ENCODE results near the gene MYOM1.

The MYOM1 gene

DNA sequence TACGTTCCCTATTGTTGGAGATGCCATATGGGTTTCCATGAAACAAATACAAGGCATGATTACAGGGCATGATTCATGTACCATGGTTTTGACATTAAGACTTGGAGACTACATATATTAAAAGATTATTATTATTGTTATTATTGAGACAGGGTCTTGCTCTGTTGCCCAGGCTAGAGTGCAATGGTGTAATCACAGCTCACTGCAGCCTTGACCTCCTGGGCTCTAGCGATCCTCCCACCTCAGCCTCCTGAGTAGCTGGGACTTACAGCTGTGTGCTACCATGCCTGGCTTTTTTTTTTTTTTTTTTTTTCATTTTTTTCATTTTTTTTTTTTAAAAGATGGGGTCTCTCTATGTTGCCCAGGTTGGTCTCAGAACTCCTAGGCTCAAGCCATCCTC is 69.1 kb downstream of the MYOM1 start:
- in situ Hi-C loops (cut with MboI; ENCODE audit: low sequenced_read_pairs, unreplicated experiment) = no loop called here
- no peak for DNase-seq (ENCODE audit: low spot score)
- TF ChIP-seq, protein P1, sequence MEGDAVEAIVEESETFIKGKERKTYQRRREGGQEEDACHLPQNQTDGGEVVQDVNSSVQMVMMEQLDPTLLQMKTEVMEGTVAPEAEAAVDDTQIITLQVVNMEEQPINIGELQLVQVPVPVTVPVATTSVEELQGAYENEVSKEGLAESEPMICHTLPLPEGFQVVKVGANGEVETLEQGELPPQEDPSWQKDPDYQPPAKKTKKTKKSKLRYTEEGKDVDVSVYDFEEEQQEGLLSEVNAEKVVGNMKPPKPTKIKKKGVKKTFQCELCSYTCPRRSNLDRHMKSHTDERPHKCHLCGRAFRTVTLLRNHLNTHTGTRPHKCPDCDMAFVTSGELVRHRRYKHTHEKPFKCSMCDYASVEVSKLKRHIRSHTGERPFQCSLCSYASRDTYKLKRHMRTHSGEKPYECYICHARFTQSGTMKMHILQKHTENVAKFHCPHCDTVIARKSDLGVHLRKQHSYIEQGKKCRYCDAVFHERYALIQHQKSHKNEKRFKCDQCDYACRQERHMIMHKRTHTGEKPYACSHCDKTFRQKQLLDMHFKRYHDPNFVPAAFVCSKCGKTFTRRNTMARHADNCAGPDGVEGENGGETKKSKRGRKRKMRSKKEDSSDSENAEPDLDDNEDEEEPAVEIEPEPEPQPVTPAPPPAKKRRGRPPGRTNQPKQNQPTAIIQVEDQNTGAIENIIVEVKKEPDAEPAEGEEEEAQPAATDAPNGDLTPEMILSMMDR (IDR thresholded peaks at IDR 0.05; ENCODE audit: borderline replicate concordance, control extremely low read depth, extremely low read depth, insufficient read depth, missing control alignments) = no peak

DNA sequence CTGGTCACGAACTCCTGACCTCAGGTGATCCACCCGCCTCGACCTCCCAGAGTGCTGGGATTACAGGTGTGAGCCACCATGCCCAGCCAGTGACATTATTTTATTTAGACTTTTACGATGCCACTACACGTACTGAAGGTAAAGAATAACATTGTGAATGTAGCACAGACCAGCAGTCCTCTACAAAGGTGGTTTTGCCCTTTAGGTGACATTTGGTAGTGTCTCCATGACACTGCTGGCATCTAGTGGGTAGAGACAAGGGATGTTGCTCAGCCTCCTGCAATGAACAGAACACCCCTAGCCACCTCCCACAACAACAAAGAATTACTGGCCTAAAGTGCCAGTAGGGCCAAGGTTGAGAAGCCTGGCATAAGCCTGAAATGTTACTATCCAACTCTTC is 69.5 kb downstream of the MYOM1 start:
- TF ChIP-seq, protein P1 (IDR thresholded peaks at IDR 0.05; ENCODE audit: borderline replicate concordance, control extremely low read depth, extremely low read depth, insufficient read depth, missing control alignments) = no peak
- DNase-seq (ENCODE audit: low spot score) = no peak
- in situ Hi-C loops (cut with MboI; ENCODE audit: low sequenced_read_pairs, unreplicated experiment) = no loop called here

DNA sequence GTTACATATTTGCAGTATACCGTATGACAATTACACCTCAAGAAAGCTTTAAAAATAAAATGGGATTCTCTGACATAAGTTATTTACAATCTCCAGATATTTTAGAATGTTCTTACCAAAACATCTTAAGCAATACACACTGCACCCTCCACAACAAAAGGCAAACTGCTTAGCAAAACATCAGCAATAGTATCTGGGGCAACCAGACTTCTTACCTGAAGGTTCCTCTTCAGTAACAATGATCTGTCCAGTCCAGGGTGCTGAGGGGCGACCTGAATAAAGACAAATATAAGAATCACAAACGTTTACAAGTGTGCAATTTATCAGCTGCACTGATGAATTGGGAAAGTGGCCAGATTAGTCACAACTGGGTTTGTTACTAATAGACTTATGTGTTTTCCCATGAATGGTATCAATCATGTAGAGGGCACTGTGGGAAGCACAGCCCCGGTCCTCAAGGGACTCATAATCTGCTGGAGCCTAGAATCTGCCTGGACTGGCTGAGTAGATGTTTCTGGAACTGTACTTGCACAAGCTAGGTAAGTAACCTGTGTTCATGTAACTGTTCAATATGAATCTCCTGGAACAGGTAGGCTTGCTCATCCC is 70.7 kb downstream of the MYOM1 start:
- TF ChIP-seq, protein P1 (IDR thresholded peaks at IDR 0.05; ENCODE audit: borderline replicate concordance, control extremely low read depth, extremely low read depth, insufficient read depth, missing control alignments) = no peak
- in situ Hi-C loops (cut with MboI; ENCODE audit: low sequenced_read_pairs, unreplicated experiment) = no loop called here
- no peak for DNase-seq (ENCODE audit: low spot score)

DNA sequence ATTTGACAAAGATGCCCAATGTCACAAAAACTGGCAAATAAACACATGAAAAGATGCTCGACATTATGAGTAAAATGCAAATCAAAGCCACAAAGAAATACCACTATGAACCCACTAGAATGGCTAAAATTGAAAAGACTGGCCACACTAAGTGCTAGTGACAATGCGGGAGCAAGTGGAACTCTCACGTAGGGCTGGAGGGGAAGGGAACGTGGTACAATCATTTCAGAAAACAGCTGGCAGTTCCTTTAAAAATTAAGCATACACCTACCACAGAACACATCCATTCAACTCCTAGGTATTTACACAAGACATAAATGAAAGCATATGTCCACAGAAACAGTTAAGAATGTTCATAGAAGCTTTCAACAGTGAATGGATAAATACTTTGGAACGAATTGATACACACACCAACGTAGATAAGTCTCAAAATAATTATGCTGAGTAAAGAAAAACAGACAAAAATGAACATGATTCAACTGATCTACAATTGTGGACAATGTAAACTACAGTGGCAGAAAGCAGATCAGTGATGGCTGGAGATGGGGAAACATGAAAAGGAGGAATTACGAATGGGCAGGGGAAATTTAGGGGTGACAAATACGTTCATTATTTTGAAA is 71.7 kb downstream of the MYOM1 start:
- TF ChIP-seq, protein P1 (IDR thresholded peaks at IDR 0.05; ENCODE audit: borderline replicate concordance, control extremely low read depth, extremely low read depth, insufficient read depth, missing control alignments) = no peak
- no peak for DNase-seq (ENCODE audit: low spot score)
- in situ Hi-C loops (cut with MboI; ENCODE audit: low sequenced_read_pairs, unreplicated experiment) = no loop called here

DNA sequence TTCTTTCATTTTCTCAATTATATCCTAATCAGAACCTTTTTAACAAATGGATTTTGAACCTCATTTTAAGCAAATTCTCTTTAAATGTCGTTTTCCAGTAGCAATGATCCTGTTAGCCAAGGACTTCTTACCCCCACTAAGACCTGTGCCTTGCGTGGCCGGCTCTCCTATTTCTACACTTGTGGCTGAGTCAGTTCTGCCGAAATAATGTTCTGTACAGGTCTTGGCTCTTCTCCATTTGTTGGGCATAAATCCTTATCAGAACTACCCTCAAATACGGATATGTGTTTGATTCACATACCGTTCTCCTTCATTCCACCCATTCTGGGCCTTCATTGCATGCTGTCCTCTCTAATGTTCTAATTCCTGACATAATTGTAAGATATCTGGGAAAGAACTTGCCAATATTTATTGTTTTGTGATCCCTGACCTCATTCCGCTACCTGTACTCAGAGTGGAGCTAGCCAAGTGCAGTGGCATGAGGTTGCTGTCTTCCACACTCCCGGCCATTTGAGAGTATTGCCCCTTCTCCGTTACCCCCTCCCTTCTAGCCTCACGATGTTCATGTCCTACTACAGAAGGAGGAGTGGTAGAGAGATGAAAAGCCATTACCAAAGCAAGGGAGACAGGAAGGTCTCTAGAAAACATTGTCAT is 78.7 kb downstream of the MYOM1 start:
- no peak for DNase-seq (ENCODE audit: low spot score)
- in situ Hi-C loops (cut with MboI; ENCODE audit: low sequenced_read_pairs, unreplicated experiment) = no loop called here
- TF ChIP-seq, protein P1 (IDR thresholded peaks at IDR 0.05; ENCODE audit: borderline replicate concordance, control extremely low read depth, extremely low read depth, insufficient read depth, missing control alignments) = no peak

DNA sequence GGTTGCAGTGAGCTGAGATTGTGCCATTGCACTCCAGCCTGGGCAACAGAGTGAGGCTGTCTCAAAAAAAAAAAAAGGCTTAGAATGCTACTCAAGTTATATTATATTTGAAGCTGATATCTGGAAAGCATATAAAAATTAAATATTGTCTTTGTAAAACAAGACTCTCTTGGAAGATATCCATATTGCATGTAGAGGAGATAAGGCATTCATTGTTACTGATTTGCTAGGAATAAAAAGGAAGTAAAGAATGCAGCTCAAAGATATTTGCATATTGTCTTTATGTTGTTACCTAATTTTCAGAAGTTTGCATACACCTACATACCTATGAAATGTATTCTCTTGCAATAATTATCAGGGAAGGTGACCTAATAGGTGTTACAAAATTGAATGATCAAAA is 79.4 kb downstream of the MYOM1 start:
- TF ChIP-seq, protein P1 (IDR thresholded peaks at IDR 0.05; ENCODE audit: borderline replicate concordance, control extremely low read depth, extremely low read depth, insufficient read depth, missing control alignments) = no peak
- no peak for DNase-seq (ENCODE audit: low spot score)
- in situ Hi-C loops (cut with MboI; ENCODE audit: low sequenced_read_pairs, unreplicated experiment) = no loop called here
